ENCODE measurements around the gene ANAPC2.

ANAPC2 gene

DNA sequence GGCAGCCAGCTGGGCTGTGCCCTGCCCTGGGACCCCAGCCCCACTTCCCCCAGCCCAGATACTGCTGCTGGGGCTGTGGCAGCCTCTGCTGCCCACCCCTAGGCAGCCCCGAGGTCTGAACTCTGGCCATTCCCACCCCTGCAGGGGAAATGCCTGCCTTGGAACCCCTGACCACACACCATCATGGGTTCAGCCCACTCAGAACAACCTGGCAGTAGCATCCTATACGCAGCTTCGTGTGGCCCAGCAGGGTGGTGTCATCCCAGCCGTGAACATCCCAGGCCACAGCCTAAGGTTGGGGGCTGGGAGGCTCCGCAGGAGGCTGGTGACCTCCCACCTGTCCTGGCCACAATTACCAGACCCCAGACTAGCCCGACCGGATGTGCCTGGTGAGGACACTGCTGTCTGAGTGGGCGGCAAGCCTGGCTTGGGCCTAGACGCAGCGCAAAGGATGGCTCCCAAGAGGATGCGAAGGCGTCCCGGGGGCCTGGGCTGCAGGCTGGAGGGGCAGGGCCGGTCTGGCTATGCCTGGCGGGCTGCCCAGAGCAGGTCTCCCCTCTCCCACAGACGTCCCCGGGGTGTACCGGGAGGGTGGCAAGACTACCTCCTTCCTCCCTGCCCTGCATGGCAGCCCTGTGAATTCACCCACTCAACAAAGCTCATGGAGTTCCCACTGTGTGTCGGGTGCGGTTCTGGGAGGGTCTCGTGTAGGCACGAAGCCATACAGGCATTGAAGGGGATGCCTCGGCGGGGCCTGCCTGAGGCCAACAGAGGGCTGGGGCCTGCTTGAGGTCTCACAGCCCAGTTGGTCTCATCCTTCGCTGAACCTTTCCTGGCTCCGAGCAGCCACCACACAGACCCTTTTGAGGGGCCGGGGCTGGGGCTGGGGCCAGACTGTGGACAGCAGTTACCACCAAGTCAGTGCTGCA lies 40.9 kb upstream of the ANAPC2 start:
- TF ChIP-seq, protein P1, sequence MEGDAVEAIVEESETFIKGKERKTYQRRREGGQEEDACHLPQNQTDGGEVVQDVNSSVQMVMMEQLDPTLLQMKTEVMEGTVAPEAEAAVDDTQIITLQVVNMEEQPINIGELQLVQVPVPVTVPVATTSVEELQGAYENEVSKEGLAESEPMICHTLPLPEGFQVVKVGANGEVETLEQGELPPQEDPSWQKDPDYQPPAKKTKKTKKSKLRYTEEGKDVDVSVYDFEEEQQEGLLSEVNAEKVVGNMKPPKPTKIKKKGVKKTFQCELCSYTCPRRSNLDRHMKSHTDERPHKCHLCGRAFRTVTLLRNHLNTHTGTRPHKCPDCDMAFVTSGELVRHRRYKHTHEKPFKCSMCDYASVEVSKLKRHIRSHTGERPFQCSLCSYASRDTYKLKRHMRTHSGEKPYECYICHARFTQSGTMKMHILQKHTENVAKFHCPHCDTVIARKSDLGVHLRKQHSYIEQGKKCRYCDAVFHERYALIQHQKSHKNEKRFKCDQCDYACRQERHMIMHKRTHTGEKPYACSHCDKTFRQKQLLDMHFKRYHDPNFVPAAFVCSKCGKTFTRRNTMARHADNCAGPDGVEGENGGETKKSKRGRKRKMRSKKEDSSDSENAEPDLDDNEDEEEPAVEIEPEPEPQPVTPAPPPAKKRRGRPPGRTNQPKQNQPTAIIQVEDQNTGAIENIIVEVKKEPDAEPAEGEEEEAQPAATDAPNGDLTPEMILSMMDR (IDR thresholded peaks at IDR 0.05) = no peak
- TF ChIP-seq ZFX (IDR thresholded peaks at IDR 0.05; ENCODE audit: borderline replicate concordance) = no peak
- peak overlapping the region; percentile 33 for H3K27ac ChIP-seq

DNA sequence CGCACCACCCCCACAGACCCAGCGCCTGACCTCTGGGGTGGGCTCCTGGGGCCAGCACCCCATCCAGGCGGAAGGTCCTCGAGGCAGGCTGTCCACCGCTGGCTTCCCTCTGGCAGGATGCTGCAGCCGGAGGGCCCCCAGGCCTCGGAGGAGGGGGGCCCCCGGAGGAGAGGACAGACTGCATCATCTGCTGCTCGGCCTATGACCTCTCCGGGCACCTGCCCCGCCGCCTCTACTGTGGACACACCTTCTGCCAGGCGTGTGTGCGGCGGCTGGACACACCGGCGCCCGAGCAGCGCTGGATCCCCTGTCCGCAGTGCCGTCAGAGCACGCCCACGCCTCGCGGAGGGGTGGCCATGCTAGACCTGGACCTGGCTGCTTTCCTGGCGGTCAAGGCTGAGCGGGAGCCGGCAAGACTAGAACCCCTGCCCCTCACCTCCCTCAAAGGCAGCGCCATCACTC lies 40.2 kb upstream of the ANAPC2 start:
- H3K27ac ChIP-seq = peak overlapping the region; percentile 33
- no peak for TF ChIP-seq ZFX (IDR thresholded peaks at IDR 0.05; ENCODE audit: borderline replicate concordance)
- TF ChIP-seq, protein P1 (IDR thresholded peaks at IDR 0.05) = no peak

DNA sequence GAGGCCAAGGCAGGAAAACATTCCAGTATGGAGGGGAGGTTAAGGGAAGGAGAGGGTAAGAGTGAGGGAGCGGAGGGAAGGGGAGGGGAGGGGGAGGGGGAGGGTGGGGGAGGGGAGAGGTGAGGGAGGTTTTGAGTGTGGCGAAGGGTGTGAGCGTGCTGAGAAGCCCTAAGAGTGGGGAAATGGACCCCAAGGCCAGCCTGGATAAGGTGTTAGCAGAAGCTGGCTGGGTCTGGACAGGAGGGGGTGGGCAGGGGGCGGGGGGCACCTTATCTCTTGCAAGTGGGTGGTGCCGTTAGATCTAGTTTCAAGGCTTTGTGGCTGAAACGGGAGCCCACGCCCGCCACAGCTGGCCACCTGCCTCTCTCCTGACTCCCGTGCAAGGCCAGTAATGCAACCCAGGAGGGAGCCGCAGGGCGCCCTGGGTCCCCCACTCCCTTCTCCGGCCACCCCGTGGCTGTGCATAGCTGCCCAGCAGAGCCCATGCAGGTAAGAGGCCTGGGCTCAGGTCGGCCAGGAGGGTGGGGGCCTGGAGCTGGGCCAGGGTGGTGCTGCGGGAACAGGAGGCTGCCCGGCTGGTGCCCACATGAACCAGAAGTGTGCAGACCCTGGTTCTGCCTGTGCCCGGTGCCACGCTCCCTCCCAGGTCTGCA lies 39.6 kb upstream of the ANAPC2 start:
- peak overlapping the region; percentile 97 for H3K27ac ChIP-seq
- TF ChIP-seq, protein P1 (IDR thresholded peaks at IDR 0.05) = peak; percentile 26; the same call in 1 of the 2 replicates
- TF ChIP-seq ZFX (IDR thresholded peaks at IDR 0.05; ENCODE audit: borderline replicate concordance) = no peak

DNA sequence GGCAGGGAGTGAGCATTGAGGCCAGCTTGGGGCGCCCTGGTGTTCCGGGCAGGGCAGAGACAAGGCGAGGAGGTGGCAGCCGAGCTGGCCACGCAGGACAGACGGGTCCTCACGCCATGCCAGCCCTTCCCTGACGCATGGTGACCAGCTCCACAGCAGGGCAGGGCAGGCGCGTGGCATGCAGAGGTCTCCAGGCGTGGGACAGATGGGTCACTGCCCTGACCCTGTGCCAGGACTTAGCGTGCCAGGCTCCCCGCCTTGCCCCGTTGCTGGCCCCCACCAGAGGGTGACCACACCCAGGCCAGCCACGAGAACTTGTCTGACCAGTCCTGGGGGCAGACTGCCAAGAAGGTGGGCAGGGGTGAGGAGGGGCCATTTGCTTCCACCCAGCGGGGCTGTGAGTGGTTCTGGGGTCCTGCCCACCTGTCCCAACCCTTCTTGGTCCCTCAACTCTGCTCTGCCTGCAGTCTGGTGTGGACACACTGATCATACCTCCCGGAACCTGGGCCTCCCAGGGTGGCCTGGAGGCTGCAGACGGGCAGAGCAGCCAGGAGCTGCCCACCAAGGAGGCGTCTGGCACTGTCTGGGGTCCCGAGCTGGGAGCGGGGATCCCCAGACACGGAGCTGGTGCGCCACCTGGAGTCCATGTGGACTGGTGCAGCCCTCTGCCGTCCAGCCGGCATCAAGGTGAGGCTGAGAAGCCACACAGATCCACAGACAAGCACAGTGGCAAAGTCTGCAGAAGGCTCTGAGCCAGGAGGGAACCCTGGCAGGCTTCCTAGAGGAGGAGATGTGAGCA lies 38.9 kb upstream of the ANAPC2 start, which contains the start of gene RNF224:
TSS of gene RNF224 (plus strand) at position 449 of the 799 bp plus-strand sequence. CDS start 834 bp downstream, outside the sequence.
- peak within 1 kb of the TSS; percentile 97 for H3K27ac ChIP-seq
- TF ChIP-seq, protein P1 (IDR thresholded peaks at IDR 0.05) = peak; percentile 87
- TF ChIP-seq ZFX (IDR thresholded peaks at IDR 0.05; ENCODE audit: borderline replicate concordance) = no peak

DNA sequence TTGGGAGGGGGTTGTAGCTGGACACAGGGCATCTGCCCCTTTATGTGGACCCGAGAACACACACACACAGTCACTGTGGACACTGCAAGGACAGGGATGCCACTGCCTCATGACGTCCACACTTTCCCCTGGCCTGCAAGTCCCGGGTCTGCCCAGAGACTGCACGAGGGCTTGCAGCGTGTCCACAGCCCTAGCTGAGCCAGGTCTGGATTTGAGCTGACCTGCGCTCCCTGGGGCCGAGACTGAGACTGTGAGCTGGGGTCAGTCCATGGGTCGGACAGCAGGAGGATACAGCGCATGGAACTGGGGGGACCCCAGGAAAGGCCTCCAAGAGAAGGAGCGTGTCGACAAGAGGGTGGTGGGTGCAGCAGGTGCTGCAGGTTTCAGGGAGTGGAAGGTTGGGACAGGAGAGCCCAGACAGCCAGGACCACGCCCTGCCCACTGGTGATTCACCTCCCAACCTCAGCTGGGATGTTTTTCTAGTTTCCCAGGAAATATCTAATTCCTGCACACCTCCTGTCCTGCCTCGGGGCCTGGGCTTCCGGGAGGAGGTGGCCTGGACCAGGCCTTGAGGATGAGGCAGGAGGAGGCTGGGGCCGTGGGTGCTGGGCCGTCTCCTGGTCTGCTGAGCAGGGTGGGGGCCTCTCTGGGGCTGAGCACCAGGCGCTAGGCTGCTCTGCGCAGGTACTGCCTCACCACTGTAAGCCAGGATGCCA lies 38.1 kb upstream of the ANAPC2 start:
- H3K27ac ChIP-seq = peak overlapping the region; percentile 97
- TF ChIP-seq ZFX (IDR thresholded peaks at IDR 0.05; ENCODE audit: borderline replicate concordance) = no peak
- TF ChIP-seq, protein P1 (IDR thresholded peaks at IDR 0.05) = no peak

DNA sequence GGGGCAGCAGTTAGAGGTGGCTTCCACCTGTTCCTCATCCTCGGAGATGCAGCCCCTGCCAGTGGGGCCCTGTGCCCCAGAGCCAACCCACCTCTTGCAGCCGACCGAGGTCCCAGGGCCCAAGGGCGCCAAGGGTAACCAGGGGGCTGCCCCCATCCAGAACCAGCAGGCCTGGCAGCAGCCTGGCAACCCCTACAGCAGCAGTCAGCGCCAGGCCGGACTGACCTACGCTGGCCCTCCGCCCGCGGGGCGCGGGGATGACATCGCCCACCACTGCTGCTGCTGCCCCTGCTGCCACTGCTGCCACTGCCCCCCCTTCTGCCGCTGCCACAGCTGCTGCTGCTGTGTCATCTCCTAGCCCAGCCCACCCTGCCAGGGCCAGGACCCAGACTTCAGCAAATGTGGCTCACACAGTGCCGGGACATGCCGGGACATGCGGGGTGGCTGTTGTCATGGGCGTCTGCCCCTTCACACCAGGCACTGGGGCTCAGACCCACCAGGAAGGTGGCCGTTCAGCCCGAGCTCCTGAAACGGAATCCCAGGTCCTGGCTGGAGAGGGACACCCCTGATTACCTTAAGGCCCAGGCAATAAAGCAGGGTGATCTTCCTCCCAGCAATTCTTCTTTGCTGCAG lies 37.5 kb upstream of the ANAPC2 start:
- no peak for TF ChIP-seq ZFX (IDR thresholded peaks at IDR 0.05; ENCODE audit: borderline replicate concordance)
- TF ChIP-seq, protein P1 (IDR thresholded peaks at IDR 0.05) = no peak
- peak overlapping the region; percentile 97 for H3K27ac ChIP-seq

All from 22Rv1 (cell line).